CD4-positive, alpha-beta memory T cell (primary cell): ENCODE measurements around the gene ADAM33. TPM values are rescaled to one million over a fixed set of nuclear protein-coding genes. Genes with fewer than 3 reads are reported as not detected.

Source experiments
- CTCF ChIA-PET: fragments of 350-600 bp; sonication (Branson Sonifier 250); formaldehyde crosslinking; loops from one replicate; lab custom pipeline; 2021; ENCODE audit warnings: inconsistent platforms; ENCODE audit not compliant: partially characterized antibody; lab: Charles Lee
- POLR2A ChIA-PET: fragments of 350-600 bp; sonication (Branson Sonifier 250); formaldehyde crosslinking; loops from one replicate; lab custom pipeline; 2021; ENCODE audit not compliant: partially characterized antibody; lab: Charles Lee
- DNase-seq, 5 donors: peaks; one replicate each; pipeline versions ENCODE4 v3.0.0 to v3.0.0-alpha.2; 2020 to 2022; ENCODE audit warnings: mixed read lengths in 1 of 5
- H3K27ac ChIP-seq: one replicate; pipeline ENCODE4 v1.7.0; 2013; ENCODE audit warnings: low read depth, low read length
- H3K27me3 ChIP-seq: 2 replicates; pipeline ENCODE4 v1.7.0; 2013; ENCODE audit warnings: mild to moderate bottlenecking, low read length, moderate library complexity; ENCODE audit not compliant: insufficient read depth
- H3K36me3 ChIP-seq: 2 replicates; pipeline ENCODE4 v1.7.0; 2013; ENCODE audit warnings: mild to moderate bottlenecking, low read length, moderate library complexity; ENCODE audit not compliant: insufficient read depth
- H3K4me1 ChIP-seq: 2 replicates; pipeline ENCODE4 v1.7.0; 2013; ENCODE audit warnings: mild to moderate bottlenecking, low read length, moderate library complexity; ENCODE audit not compliant: insufficient read depth
- H3K4me3 ChIP-seq, 2 donors: one replicate each; pipeline ENCODE4 v1.7.0; 2013; ENCODE audit warnings: low read length in 2 of 2, mild to moderate bottlenecking in 1 of 2
- H3K9me3 ChIP-seq, 2 donors: one replicate each; pipeline ENCODE4 v1.7.0; 2013; ENCODE audit warnings: low read length in 2 of 2, control low read depth in 1 of 2; ENCODE audit not compliant: control insufficient read depth in 1 of 2
- H3K27ac Mint-ChIP-seq, 7 donors: one replicate each; pipeline ENCODE4 v1.8.0; 2020 to 2021; ENCODE audit warnings: mixed read lengths in 7 of 7, mild to moderate bottlenecking in 6 of 7, inconsistent platforms in 3 of 7, moderate library complexity in 3 of 7
- H3K27me3 Mint-ChIP-seq, 2 donors: one replicate each; pipeline ENCODE4 v1.8.0; 2020 to 2021; ENCODE audit warnings: mixed read lengths in 2 of 2
- H3K36me3 Mint-ChIP-seq, 2 donors: one replicate each; pipeline ENCODE4 v1.8.0; 2020 to 2021; ENCODE audit warnings: mixed read lengths in 2 of 2, inconsistent platforms in 1 of 2, mild to moderate bottlenecking in 1 of 2
- H3K4me1 Mint-ChIP-seq, 4 donors: one replicate each; pipeline ENCODE4 v1.8.0; 2020 to 2021; ENCODE audit warnings: mixed read lengths in 4 of 4, mild to moderate bottlenecking in 1 of 4
- H3K4me3 Mint-ChIP-seq, 8 donors: one replicate each; pipeline ENCODE4 v1.8.0; 2020 to 2021; ENCODE audit warnings: mixed read lengths in 8 of 8, mild to moderate bottlenecking in 7 of 8, moderate library complexity in 6 of 8, inconsistent platforms in 3 of 8
- H3K9me3 Mint-ChIP-seq, 8 donors: one replicate each; pipeline ENCODE4 v1.8.0; 2020 to 2021; ENCODE audit warnings: mixed read lengths in 8 of 8, mild to moderate bottlenecking in 5 of 8, inconsistent platforms in 3 of 8, moderate library complexity in 1 of 8
- intact Hi-C: fragments of 100-400 bp; cut with micrococcal nuclease; formaldehyde crosslinking; loops from one replicate; pipeline ENCODE4 v1.15.1; 2023
- polyA plus RNA-seq, 2 donors: library from polyadenylated mRNA; unstranded; fragments of 300-500 nt; fragmentation: Illumina TruSeq; gene quantifications; one replicate each; pipeline ENCODE4 v1.2.3, GENCODE V29; 2021
- total RNA-seq, 2 experiments: library from RNA; stranded (reverse); gene quantifications; one replicate each; pipeline ENCODE4 v1.2.3, GENCODE V29; 2021

Gene ADAM33
- total and polyA plus RNA-seq, 4 experiments from 2014 or later, result not detected

DNA sequence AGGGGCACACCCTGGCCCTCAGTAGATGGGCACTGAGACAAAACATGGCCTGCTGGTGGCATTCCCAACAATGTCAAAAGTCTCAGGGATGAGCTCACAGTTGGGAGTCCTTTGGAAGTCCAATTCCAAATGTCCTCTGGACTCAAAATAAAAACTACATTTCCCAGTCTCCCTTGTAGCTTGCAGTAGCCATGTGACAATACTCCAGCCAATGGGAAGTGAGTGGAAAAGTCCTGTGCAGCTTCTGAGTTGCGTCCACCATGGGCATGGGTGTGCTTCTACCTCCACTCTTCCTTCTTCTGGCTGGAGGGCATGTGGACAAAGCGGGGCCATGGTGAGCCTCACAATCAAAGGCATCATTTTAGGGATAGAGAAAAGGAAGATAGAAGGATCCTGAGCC lies 5.8 kb upstream of the ADAM33 start:
- Mint-ChIP-seq H3K36me3 (no peaks in the 10 kb centered on the region), H3K27ac (no peak overlapping the region), H3K27me3 (peaks cover 19 to 22% of the 10 kb centered on the region in 2 donors), H3K4me1 (no peaks in the 10 kb centered on the region), H3K9me3 (no peaks in the 10 kb centered on the region), H3K4me3 (no peak overlapping the region)
- ChIA-PET POLR2A (no interaction called here), CTCF (interaction anchor here (1.8 kb wide), 1 partner anchor 23 kb away, joined by 4 read pairs; no protein-coding TSS in a partner anchor)
- intact Hi-C loops, result no loop called here
- Histone ChIP-seq H3K27me3 (no peaks in the 10 kb centered on the region), H3K4me3 (no peak overlapping the region), H3K9me3 (no peaks in the 10 kb centered on the region), H3K4me1 (no peaks in the 10 kb centered on the region), H3K27ac (no peak overlapping the region), H3K36me3 (no peaks in the 10 kb centered on the region)
- no peak for DNase-seq

- Mint-ChIP-seq H3K27me3 (peaks cover 22 to 26% of the 10 kb centered on the region in 2 donors), H3K36me3 (no peaks in the 10 kb centered on the region), H3K4me1 (no peaks in the 10 kb centered on the region), H3K9me3 (no peaks in the 10 kb centered on the region), H3K27ac (no peak overlapping the region), H3K4me3 (no peak overlapping the region)
- H3K27me3 ChIP-seq, result no peaks in the 10 kb centered on the region
- CTCF ChIA-PET, result no interaction called here
- H3K27ac ChIP-seq, result no peak overlapping the region
- H3K4me1 ChIP-seq, result no peaks in the 10 kb centered on the region
- no peaks in the 10 kb centered on the region for H3K9me3 ChIP-seq
- DNase-seq, result no peak
- H3K4me3 ChIP-seq, result no peak overlapping the region
- H3K36me3 ChIP-seq, result no peaks in the 10 kb centered on the region
- intact Hi-C loops, result no loop called here
- POLR2A ChIA-PET, result no interaction called here
Measured at GRCh38 chr20:3686867-3687321, 5.1 kb upstream of the ADAM33 start.

- no peaks in the 10 kb centered on the region for H3K36me3 ChIP-seq
- POLR2A ChIA-PET, result no interaction called here
- no peaks in the 10 kb centered on the region for H3K4me1 ChIP-seq
- no peak overlapping the region for H3K27ac ChIP-seq
- Mint-ChIP-seq H3K36me3 (no peaks in the 10 kb centered on the region), H3K27ac (no peak overlapping the region), H3K4me3 (no peak overlapping the region), H3K9me3 (no peaks in the 10 kb centered on the region), H3K27me3 (peaks cover 22 to 26% of the 10 kb centered on the region in 2 donors), H3K4me1 (peaks cover 0 to under 1% (median 0%) of the 10 kb centered on the region in 4 donors)
- peaks cover 2% of the 10 kb centered on the region for H3K27me3 ChIP-seq
- intact Hi-C loops, result no loop called here
- CTCF ChIA-PET, result no interaction called here
- DNase-seq, result no peak
- H3K4me3 ChIP-seq, result no peak overlapping the region
- H3K9me3 ChIP-seq, result no peaks in the 10 kb centered on the region
Measured at GRCh38 chr20:3686421-3686820, 4.6 kb upstream of the ADAM33 start.

DNA sequence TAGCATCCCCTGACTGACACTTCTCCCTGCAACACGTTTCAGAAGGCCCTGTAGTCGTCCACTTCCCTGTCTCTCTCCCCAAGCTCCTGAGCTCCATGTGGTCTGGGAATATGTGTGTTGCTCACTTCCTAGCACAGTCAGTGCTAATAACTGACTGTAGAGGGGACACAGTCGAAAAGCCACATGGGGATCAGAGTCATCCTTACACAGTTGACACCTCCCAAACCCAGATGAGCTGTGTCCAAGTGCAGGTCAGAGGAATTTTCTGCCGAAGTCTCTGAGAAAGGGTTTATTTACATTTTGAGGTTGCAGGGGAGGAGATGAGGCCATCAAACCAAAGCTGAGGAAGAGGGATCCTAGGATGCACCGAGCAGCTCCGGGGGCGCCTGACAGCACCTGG lies 3.5 kb upstream of the ADAM33 start:
- H3K27ac Mint-ChIP-seq, result no peak overlapping the region
- Histone ChIP-seq H3K27ac (no peak overlapping the region), H3K9me3 (no peaks in the 10 kb centered on the region), H3K4me3 (no peak overlapping the region), H3K36me3 (no peaks in the 10 kb centered on the region), H3K27me3 (peaks cover 4% of the 10 kb centered on the region), H3K4me1 (no peaks in the 10 kb centered on the region)
- intact Hi-C loops, result no loop called here
- H3K9me3 Mint-ChIP-seq, result no peaks in the 10 kb centered on the region
- H3K4me3 Mint-ChIP-seq, result no peak overlapping the region
- peaks cover 0 to 5% (median 3%) of the 10 kb centered on the region in 4 donors for H3K4me1 Mint-ChIP-seq
- no peak for DNase-seq
- ChIA-PET CTCF (interaction anchor here (0.8 to 1.1 kb wide), 2 partner anchors 9 to 25 kb away, joined by 3 to 5 read pairs; no protein-coding TSS in a partner anchor), POLR2A (no interaction called here)
- H3K27me3 Mint-ChIP-seq, result peaks cover 28 to 33% of the 10 kb centered on the region in 2 donors
- H3K36me3 Mint-ChIP-seq, result no peaks in the 10 kb centered on the region

DNA sequence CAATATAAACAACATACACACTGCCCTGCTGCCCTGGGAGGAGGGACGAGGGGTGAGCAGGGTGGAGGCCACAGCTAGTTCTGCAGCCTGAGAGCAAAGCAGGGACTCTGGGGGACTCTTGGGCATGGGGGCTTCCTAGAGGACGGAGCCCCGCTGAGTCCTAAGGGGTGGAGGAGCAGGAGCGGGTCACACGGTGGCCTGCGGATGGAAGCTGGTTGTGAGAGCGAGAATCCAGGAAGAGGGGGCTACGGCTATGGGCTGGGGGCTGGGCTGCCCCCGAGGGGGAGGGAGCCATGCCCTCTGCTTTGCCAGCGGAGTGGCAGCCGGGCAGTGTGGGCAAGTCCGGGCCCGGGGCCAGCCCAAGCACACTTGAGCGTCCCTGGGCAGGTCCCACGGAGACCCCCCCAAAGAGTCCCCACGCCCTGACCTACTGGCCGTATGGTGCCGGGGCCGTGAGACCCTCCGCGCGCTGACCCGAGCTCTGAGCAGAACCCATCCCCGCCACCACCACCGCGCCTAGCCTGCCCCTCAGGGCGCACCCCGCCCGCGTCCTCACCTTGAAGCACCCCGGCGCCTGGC lies 369 bp downstream of the ADAM33 start:
- intact Hi-C loops, result no loop called here
- Histone ChIP-seq H3K9me3 (no peaks in the 10 kb centered on the region), H3K4me1 (no peaks in the 10 kb centered on the region), H3K36me3 (no peaks in the 10 kb centered on the region), H3K4me3 (no peak overlapping the region), H3K27me3 (peaks cover 4% of the 10 kb centered on the region), H3K27ac (no peak overlapping the region)
- peak overlapping the region in 2 of 8 donors; percentile 24 to 49 for H3K4me3 Mint-ChIP-seq
- ChIA-PET POLR2A (no interaction called here), CTCF (no interaction called here)
- H3K9me3 Mint-ChIP-seq, result no peaks in the 10 kb centered on the region
- H3K27ac Mint-ChIP-seq, result no peak overlapping the region
- H3K36me3 Mint-ChIP-seq, result no peaks in the 10 kb centered on the region
- peaks cover 36 to 46% of the 10 kb centered on the region in 2 donors for H3K27me3 Mint-ChIP-seq
- no peak for DNase-seq
- peaks cover 3 to 9% (median 7%) of the 10 kb centered on the region in 4 donors for H3K4me1 Mint-ChIP-seq

DNA sequence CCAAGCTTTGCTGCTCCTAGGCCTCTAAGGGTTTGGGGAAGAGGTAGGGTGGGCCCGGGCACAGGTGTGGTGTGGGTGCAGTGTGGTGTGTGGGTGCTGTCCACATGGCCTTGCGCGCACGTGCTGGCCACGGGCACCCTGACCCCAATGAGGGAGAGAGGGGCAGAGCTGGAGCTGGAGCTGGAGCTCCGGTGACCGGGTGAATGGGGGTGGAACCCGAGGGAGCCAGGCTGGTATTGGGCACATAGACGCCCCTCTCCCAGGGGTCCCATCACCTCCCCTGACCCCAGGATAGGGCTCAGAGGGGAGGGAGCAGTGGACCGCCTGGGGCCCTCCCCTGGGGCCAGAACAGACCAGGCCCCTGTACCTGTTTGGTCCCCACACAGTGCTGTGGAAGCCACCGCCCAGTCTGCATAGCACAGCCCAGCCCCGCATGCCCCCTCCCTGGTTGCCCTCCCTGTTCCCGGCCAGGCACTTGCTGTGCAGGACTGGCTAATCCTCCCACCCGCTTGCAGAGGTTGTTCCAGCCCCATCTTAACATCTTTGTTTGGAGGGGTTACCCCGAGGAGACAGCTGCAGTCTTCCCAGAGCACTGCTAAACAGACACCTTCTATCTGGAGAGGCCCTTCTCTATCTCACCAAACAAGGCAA lies 984 bp downstream of the ADAM33 start:
- Mint-ChIP-seq H3K27ac (peak overlapping the region in 1 of 7 donors; percentile 44), H3K36me3 (no peaks in the 10 kb centered on the region), H3K9me3 (no peaks in the 10 kb centered on the region), H3K27me3 (peaks cover 33 to 43% of the 10 kb centered on the region in 2 donors), H3K4me1 (peaks cover 3 to 9% (median 7%) of the 10 kb centered on the region in 4 donors), H3K4me3 (peak overlapping the region in 1 of 8 donors; percentile 24)
- no peak for DNase-seq
- intact Hi-C loops, result no loop called here
- ChIA-PET POLR2A (no interaction called here), CTCF (no interaction called here)
- no peak overlapping the region for H3K27ac ChIP-seq
- no peaks in the 10 kb centered on the region for H3K4me1 ChIP-seq
- no peak overlapping the region for H3K4me3 ChIP-seq
- H3K36me3 ChIP-seq, result no peaks in the 10 kb centered on the region
- H3K9me3 ChIP-seq, result no peaks in the 10 kb centered on the region
- H3K27me3 ChIP-seq, result peaks cover 4% of the 10 kb centered on the region

- Histone ChIP-seq H3K27me3 (peaks cover 7% of the 10 kb centered on the region), H3K4me3 (no peak overlapping the region), H3K4me1 (no peaks in the 10 kb centered on the region), H3K36me3 (no peaks in the 10 kb centered on the region), H3K9me3 (no peaks in the 10 kb centered on the region), H3K27ac (no peak overlapping the region)
- no peaks in the 10 kb centered on the region for H3K9me3 Mint-ChIP-seq
- H3K36me3 Mint-ChIP-seq, result no peaks in the 10 kb centered on the region
- POLR2A ChIA-PET, result no interaction called here
- H3K27ac Mint-ChIP-seq, result no peak overlapping the region
- peaks cover 38 to 48% of the 10 kb centered on the region in 2 donors for H3K27me3 Mint-ChIP-seq
- intact Hi-C loops, result no loop called here
- H3K4me3 Mint-ChIP-seq, result peak overlapping the region in 1 of 8 donors; percentile 31
- H3K4me1 Mint-ChIP-seq, result peaks cover 3 to 9% (median 7%) of the 10 kb centered on the region in 4 donors
- DNase-seq, result no peak
- CTCF ChIA-PET, result no interaction called here
Measured at GRCh38 chr20:3679749-3680700, 1.8 kb downstream of the ADAM33 start.
